ENCODE measurements around the gene DDX41. TPM values are rescaled to one million over a fixed set of nuclear protein-coding genes. Genes with fewer than 3 reads are reported as not detected.

DDX41 gene
- total and polyA plus RNA-seq, 2 experiments from 2014 or later, result 67.9 to 117 TPM

DNA sequence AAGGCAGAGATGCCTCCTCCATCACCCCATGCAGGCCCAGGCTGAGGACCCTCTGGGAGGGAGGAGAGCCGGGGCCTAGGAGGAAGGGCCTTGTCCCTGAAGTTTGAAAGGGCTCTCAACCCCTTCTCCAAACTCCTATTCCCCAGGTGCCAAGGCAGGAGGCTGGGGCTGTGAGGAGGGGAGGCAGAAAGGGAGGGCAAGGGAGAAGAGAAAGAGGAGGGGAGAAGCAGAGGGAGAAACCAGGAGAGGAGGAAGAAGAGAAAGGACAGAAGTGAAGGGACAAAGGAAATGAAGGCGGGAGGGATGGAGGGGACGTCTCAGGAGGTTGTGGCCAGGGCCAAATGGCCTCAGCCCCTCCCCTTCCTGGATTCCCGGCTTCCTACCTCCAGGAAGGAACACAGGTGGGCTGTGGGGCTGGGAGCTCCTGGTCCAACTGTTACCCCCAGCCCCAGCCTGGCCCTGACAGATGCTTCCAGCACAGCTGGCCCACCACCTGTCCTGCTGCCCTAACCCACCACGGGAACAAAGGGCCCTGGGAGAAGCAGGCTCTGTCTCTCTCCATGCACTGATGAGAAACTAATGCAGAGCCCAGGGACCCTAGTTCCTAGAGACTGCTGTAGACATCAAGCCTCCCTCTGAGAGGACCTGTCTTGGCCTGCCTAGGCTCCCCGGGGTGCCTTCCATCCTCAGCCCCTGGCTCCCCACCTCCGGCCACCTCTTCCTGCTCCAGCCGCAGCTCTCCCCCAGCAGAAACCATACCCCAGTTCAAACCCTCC lies 46.8 kb downstream of the DDX41 start:
- Histone ChIP-seq H3F3A (ENCODE audit: insufficient read depth) (peaks cover 28% of the 10 kb centered on the region), H3K9me3 (ENCODE audit: low read depth) (no peaks in the 10 kb centered on the region), H4K20me1 (ENCODE audit: insufficient read depth) (no peaks in the 10 kb centered on the region; the same call in 1 of the 2 replicates), H3K36me3 (ENCODE audit: low read depth) (peaks cover 6% of the 10 kb centered on the region; the same call in 1 of the 2 replicates), H2AFZ (no peak overlapping the region), H3K79me2 (ENCODE audit: insufficient read depth) (peaks cover 60% of the 10 kb centered on the region), H3K4me1 (ENCODE audit: insufficient read depth) (peaks cover 37% of the 10 kb centered on the region), H3K27me3 (replicated peaks; ENCODE audit: insufficient read depth) (no peaks in the 10 kb centered on the region), H3K9ac (peak overlapping the region; percentile 84), H3K4me2 (ENCODE audit: unreplicated experiment) (peak overlapping the region; percentile 96), H3K27ac (peak overlapping the region; percentile 93), H3K4me3 (peak overlapping the region; percentile 82), H3K9me2 (ENCODE audit: insufficient read depth) (no peaks in the 10 kb centered on the region)
- no peak for DNase-seq
- WGBS, 2 experiments (ENCODE audit: low coverage in 1 of 2, low lambda C conversion rate in 2 of 2, missing lambda C conversion rate in 2 of 2), result 65 to 94% methylated on average over 5 to 8 of the region's 8 CpGs
- in situ Hi-C loops (cut with MboI), result no loop called here
- TF ChIP-seq EZH2 (IDR thresholded peaks at IDR 0.05; ENCODE audit: insufficient read depth, poor library complexity, severe bottlenecking) (no peak), EZH2phosphoT487 (IDR thresholded peaks at IDR 0.05; ENCODE audit: insufficient read depth, low read depth) (no peak)

DNA sequence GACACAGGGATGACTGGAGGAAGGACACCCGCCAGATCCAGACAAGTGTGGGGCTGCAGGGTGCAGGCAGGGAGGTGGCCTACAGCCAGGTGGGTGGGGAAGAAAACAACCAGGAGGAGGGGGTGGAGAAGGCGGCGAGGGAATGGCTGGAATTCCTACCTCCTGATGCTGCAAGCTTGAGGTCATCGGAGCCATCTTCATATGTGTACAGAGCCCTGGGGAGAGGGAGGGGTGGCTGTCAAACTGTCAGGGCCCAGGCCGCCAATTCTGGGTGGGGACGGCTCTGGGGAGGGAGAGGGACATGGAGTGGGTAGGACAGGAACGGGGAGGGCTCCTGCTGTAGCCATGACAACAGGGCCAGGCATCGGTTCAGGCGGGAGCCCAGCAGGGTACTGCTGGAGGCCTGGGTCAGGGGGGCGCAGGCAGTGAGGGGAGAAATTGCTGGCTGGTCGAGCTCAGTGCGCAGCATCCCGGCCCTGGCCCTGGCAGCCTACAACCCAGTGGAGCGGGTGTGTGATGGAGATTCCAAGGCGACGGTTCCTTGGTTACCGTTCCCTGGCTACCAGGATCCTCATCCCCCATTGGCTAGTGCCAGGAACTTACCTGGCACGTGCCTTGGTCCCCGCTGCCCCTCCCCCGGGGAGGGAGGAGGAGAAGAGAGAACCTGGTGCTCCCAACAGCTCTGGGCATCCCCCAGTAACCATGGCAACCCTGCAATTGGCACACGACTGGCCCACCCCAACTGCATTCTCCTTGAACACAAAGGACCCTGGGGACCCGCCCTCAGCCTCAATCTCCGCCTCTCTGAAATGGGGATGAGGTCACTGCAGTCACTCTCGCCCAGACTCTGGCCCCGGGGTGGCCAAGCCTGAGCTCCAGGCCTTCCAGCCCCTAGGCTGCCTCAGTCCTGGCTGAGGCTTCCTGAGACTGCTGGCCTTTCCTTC lies 47.8 kb downstream of the DDX41 start:
- H3K27me3 ChIP-seq (replicated peaks; ENCODE audit: insufficient read depth), result no peaks in the 10 kb centered on the region
- peaks cover 9% of the 10 kb centered on the region; the same call in 1 of the 2 replicates for H3K36me3 ChIP-seq (ENCODE audit: low read depth)
- H3F3A ChIP-seq (ENCODE audit: insufficient read depth), result peaks cover 21% of the 10 kb centered on the region
- TF ChIP-seq EZH2phosphoT487 (IDR thresholded peaks at IDR 0.05; ENCODE audit: insufficient read depth, low read depth) (no peak), EZH2 (IDR thresholded peaks at IDR 0.05; ENCODE audit: insufficient read depth, poor library complexity, severe bottlenecking) (no peak)
- no peak overlapping the region for H2AFZ ChIP-seq
- H3K9me3 ChIP-seq (ENCODE audit: low read depth), result no peaks in the 10 kb centered on the region
- peaks cover 34% of the 10 kb centered on the region for H3K4me1 ChIP-seq (ENCODE audit: insufficient read depth)
- in situ Hi-C loops (cut with MboI), result no loop called here
- peaks cover 60% of the 10 kb centered on the region for H3K79me2 ChIP-seq (ENCODE audit: insufficient read depth)
- H3K4me2 ChIP-seq (ENCODE audit: unreplicated experiment), result peak overlapping the region; percentile 56
- peak; percentile 78 for DNase-seq
- H4K20me1 ChIP-seq (ENCODE audit: insufficient read depth), result no peaks in the 10 kb centered on the region; the same call in 1 of the 2 replicates
- 23 to 24% methylated on average over 20 to 24 of the region's 25 CpGs for WGBS, 2 experiments (ENCODE audit: low coverage in 1 of 2, low lambda C conversion rate in 2 of 2, missing lambda C conversion rate in 2 of 2)
- peak overlapping the region; percentile 7; the same call in 1 of the 2 replicates for H3K4me3 ChIP-seq
- H3K9me2 ChIP-seq (ENCODE audit: insufficient read depth), result no peaks in the 10 kb centered on the region
- peak overlapping the region; percentile 93 for H3K27ac ChIP-seq
- peak overlapping the region; percentile 84 for H3K9ac ChIP-seq

DNA sequence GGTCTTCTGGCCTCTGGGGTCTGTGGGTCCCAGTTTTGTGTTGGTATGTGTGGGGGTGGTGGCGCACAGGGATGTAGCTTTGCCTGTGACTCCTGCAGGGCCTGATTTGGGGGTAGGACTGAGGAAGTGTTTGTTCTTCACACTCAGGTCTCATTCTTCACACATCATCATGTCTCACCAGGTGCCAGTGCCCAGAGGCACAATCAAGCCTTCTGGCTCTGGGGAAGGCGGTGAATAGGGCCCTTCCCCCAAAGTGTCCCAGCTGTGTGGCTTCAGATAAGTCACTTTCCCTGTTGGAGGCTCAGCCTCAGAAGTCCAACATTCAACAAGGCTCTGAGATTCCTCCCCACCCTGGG lies 48.5 kb downstream of the DDX41 start:
- H3K4me3 ChIP-seq, result no peak overlapping the region
- H3K36me3 ChIP-seq (ENCODE audit: low read depth), result peaks cover 14% of the 10 kb centered on the region
- peak overlapping the region; percentile 56 for H3K4me2 ChIP-seq (ENCODE audit: unreplicated experiment)
- no peak overlapping the region for H2AFZ ChIP-seq
- no peak overlapping the region for H3K9ac ChIP-seq
- 78 to 100% methylated on average over 1 to 2 of the region's 2 CpGs for WGBS, 2 experiments (ENCODE audit: low coverage in 1 of 2, low lambda C conversion rate in 2 of 2, missing lambda C conversion rate in 2 of 2)
- in situ Hi-C loops (cut with MboI), result no loop called here
- DNase-seq, result no peak
- TF ChIP-seq EZH2phosphoT487 (IDR thresholded peaks at IDR 0.05; ENCODE audit: insufficient read depth, low read depth) (no peak), EZH2 (IDR thresholded peaks at IDR 0.05; ENCODE audit: insufficient read depth, poor library complexity, severe bottlenecking) (no peak)
- H3F3A ChIP-seq (ENCODE audit: insufficient read depth), result peaks cover 25% of the 10 kb centered on the region
- no peaks in the 10 kb centered on the region for H3K9me3 ChIP-seq (ENCODE audit: low read depth)
- peak overlapping the region; percentile 93; the same call in 1 of the 2 replicates for H3K27ac ChIP-seq
- H3K27me3 ChIP-seq (replicated peaks; ENCODE audit: insufficient read depth), result no peaks in the 10 kb centered on the region
- no peaks in the 10 kb centered on the region for H3K9me2 ChIP-seq (ENCODE audit: insufficient read depth)
- peaks cover 66% of the 10 kb centered on the region for H3K79me2 ChIP-seq (ENCODE audit: insufficient read depth)
- no peaks in the 10 kb centered on the region; the same call in 1 of the 2 replicates for H4K20me1 ChIP-seq (ENCODE audit: insufficient read depth)
- peaks cover 34% of the 10 kb centered on the region for H3K4me1 ChIP-seq (ENCODE audit: insufficient read depth)

DNA sequence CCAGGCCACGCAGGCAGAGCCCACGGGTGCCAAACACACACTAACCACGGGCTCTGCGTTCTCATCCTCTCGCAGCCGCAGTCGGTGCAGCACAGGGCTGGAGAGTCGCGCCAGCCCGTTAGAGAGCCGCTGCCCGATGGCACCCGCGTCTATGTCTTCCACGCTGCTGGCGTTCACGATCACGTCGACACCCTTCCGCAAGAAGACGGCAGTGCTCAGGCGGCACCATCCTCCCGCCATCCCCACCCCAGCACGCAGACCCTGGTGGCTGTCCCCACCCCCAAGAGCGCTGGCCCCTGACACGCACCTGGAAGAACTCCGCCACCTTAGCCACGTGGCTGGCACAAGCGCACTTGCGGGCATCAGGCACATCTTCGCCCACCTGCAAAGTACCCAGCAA lies 49.3 kb downstream of the DDX41 start:
- Histone ChIP-seq H4K20me1 (ENCODE audit: insufficient read depth) (no peaks in the 10 kb centered on the region; the same call in 1 of the 2 replicates), H3K79me2 (ENCODE audit: insufficient read depth) (peaks cover 70% of the 10 kb centered on the region), H3K9me3 (ENCODE audit: low read depth) (no peaks in the 10 kb centered on the region), H3K9ac (no peak overlapping the region), H3K4me2 (ENCODE audit: unreplicated experiment) (no peak overlapping the region), H3K9me2 (ENCODE audit: insufficient read depth) (no peaks in the 10 kb centered on the region), H3F3A (ENCODE audit: insufficient read depth) (peaks cover 34% of the 10 kb centered on the region), H3K27ac (no peak overlapping the region), H3K36me3 (ENCODE audit: low read depth) (peaks cover 15% of the 10 kb centered on the region), H3K27me3 (replicated peaks; ENCODE audit: insufficient read depth) (no peaks in the 10 kb centered on the region), H2AFZ (no peak overlapping the region), H3K4me3 (no peak overlapping the region), H3K4me1 (ENCODE audit: insufficient read depth) (peaks cover 34% of the 10 kb centered on the region)
- 95% methylated on average over 17 to 31 of the region's 31 CpGs for WGBS, 2 experiments (ENCODE audit: low coverage in 1 of 2, low lambda C conversion rate in 2 of 2, missing lambda C conversion rate in 2 of 2)
- TF ChIP-seq EZH2 (IDR thresholded peaks at IDR 0.05; ENCODE audit: insufficient read depth, poor library complexity, severe bottlenecking), result no peak
- no peak for TF ChIP-seq EZH2phosphoT487 (IDR thresholded peaks at IDR 0.05; ENCODE audit: insufficient read depth, low read depth)
- in situ Hi-C loops (cut with MboI), result no loop called here
- DNase-seq, result no peak

All from GM23248 (cell line).